ENCODE results near the gene MPRIP. TPM values are rescaled to one million over a fixed set of nuclear protein-coding genes. Genes with fewer than 3 reads are reported as not detected.
A peak's percentile ranks its signal among the peaks of the same experiment; 100 is the strongest.

The MPRIP gene
- total RNA-seq, 1 experiment from 2014 or later = 132 TPM

DNA sequence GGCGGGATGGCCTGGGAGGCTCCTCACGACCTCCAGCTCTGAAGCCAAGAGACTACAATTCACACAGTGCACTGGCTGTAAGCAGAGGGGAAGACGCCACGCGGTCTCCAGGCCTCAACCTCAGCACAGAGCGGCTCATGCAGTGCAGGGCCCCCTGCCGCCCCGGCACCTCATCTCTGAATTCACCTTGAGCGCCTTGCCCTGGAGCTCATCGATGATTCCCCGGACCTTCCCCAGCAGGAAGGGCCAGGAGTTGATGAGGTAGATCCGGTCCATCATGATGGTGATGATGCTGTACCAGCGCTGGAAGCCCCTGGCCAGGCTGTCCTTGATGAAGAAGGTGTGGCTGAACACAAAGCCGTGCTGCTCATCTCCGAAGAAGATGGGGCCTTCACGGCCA, 181.5 kb downstream of the MPRIP start:
- Histone ChIP-seq H2BK15ac (ENCODE audit: low read depth, low read length) (no peak overlapping the region), H4K91ac (ENCODE audit: insufficient read length, low read depth, low read length) (no peak overlapping the region), H2BK120ac (ENCODE audit: low read depth, low read length, poor library complexity, severe bottlenecking) (no peak overlapping the region), H2BK20ac (ENCODE audit: low read depth, low read length, poor library complexity, severe bottlenecking) (no peak overlapping the region), H3K79me2 (ENCODE audit: insufficient read depth, low read length) (no peaks in the 10 kb centered on the region), H3K23ac (ENCODE audit: insufficient read length, low read depth, low read length) (no peak overlapping the region), H3K23me2 (ENCODE audit: insufficient read length, low read depth, low read length, poor library complexity, severe bottlenecking) (no peaks in the 10 kb centered on the region), H4K20me1 (ENCODE audit: control insufficient read depth, insufficient read depth, insufficient read length) (no peaks in the 10 kb centered on the region), H3K9ac (ENCODE audit: extremely low read depth, insufficient read length, low read length) (no peak overlapping the region), H3K9me3 (ENCODE audit: control insufficient read depth, low read depth, low read length) (no peaks in the 10 kb centered on the region), H3K18ac (ENCODE audit: insufficient read length, low read depth, low read length) (no peak overlapping the region), H3T11ph (ENCODE audit: low read length) (no peak overlapping the region), H3K27ac (ENCODE audit: insufficient read length, low read depth, low read length) (no peak overlapping the region), H2AFZ (ENCODE audit: low read length) (no peak overlapping the region), H3K4ac (ENCODE audit: low read depth, low read length) (no peak overlapping the region), H2BK5ac (ENCODE audit: insufficient read length, low read length) (no peak overlapping the region), H3K14ac (ENCODE audit: insufficient read depth, low read length) (no peak overlapping the region), H2AK5ac (ENCODE audit: insufficient read length, low read length) (no peak overlapping the region), H2BK12ac (ENCODE audit: insufficient read length, low read depth, low read length) (no peak overlapping the region), H3K4me1 (ENCODE audit: insufficient read depth, low read length) (no peaks in the 10 kb centered on the region), H4K8ac (replicated peaks; ENCODE audit: insufficient read length, low read depth, low read length) (no peak overlapping the region), H3K79me1 (ENCODE audit: insufficient read depth, low read depth, low read length, poor library complexity, severe bottlenecking) (no peaks in the 10 kb centered on the region), H3K56ac (ENCODE audit: insufficient read length, low read depth, low read length) (no peak overlapping the region), H3K4me2 (ENCODE audit: insufficient read depth, insufficient read length, low read length) (no peak overlapping the region), H4K5ac (ENCODE audit: insufficient read length, low read depth, low read length) (no peak overlapping the region), H3K27me3 (ENCODE audit: insufficient read depth, low read length) (no peaks in the 10 kb centered on the region)
- peaks cover 0 to 6% of the 10 kb centered on the region in 2 experiments; a peak in 2 of 4 replicates for H3K4me1 Mint-ChIP-seq
- TF ChIP-seq, protein P1, sequence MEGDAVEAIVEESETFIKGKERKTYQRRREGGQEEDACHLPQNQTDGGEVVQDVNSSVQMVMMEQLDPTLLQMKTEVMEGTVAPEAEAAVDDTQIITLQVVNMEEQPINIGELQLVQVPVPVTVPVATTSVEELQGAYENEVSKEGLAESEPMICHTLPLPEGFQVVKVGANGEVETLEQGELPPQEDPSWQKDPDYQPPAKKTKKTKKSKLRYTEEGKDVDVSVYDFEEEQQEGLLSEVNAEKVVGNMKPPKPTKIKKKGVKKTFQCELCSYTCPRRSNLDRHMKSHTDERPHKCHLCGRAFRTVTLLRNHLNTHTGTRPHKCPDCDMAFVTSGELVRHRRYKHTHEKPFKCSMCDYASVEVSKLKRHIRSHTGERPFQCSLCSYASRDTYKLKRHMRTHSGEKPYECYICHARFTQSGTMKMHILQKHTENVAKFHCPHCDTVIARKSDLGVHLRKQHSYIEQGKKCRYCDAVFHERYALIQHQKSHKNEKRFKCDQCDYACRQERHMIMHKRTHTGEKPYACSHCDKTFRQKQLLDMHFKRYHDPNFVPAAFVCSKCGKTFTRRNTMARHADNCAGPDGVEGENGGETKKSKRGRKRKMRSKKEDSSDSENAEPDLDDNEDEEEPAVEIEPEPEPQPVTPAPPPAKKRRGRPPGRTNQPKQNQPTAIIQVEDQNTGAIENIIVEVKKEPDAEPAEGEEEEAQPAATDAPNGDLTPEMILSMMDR (conservative IDR thresholded peaks at IDR 0.05) = no peak
- peak overlapping the region in 1 of 3 experiments; percentile 22; a peak in 2 of 7 replicates for H3K27ac Mint-ChIP-seq
- H3K27me3 Mint-ChIP-seq (ENCODE audit: low read depth) = no peaks in the 10 kb centered on the region
- no peak overlapping the region for H3K4me3 Mint-ChIP-seq
- no peaks in the 10 kb centered on the region for H3K9me3 Mint-ChIP-seq
- H3K36me3 Mint-ChIP-seq (ENCODE audit: insufficient read depth in 1 of 3, low read depth in 3 of 3) = peaks cover 41 to 92% (median 81%) of the 10 kb centered on the region in 3 experiments
- DNase-seq = no peak
- no CpG with 5 or more reads among the region's 16 CpGs for WGBS (ENCODE audit: extremely low coverage, insufficient read length, low lambda C conversion rate)

Measured in H9 (cell line).